Left colon (tissue), 2 donors: ENCODE data around the gene HOMER2. TPM values are rescaled to one million over a fixed set of nuclear protein-coding genes. Genes with fewer than 3 reads are reported as not detected.
"Not testable (repeated sequence)": the region's sequence is repeated elsewhere in the genome, so short reads cannot be mapped to it uniquely, and the experiment has no call there.

Source experiments
- ATAC-seq: fragments of 200-7000 bp; cut with Tn5 transposase; one replicate; pipeline ENCODE4 v1.9.1; 2020; ENCODE audit warnings: mild to moderate bottlenecking, moderate library complexity
- DNase-seq, 2 donors: peaks; one replicate each; pipeline ENCODE4 v3.0.0-alpha.2; 2020
- intact Hi-C, 2 donors: fragments of 100-400 bp; cut with DNase I in 1 of 2; cut with micrococcal nuclease in 1 of 2; formaldehyde crosslinking; loops; one replicate each; pipeline versions ENCODE4 v1.11.2 to v1.14.0; 2022; cut with DNase I, micrococcal nuclease
- total RNA-seq, 2 donors: library from RNA; stranded (reverse); fragmentation: NEBNext Ultra II Directional; extraction: Animal tissue kit (Norgen Biotek cat#: 25700); gene quantifications; one replicate each; pipeline ENCODE4 v1.2.1, GENCODE V29; 2021
- donor health status: DM: no; HTN: no; CAD: no.
- donor health status: DM: yes; HTN: yes; CAD: no.

Gene HOMER2
- total RNA-seq, 2 donors from 2014 or later, result 2.0 to 2.1 TPM

DNA sequence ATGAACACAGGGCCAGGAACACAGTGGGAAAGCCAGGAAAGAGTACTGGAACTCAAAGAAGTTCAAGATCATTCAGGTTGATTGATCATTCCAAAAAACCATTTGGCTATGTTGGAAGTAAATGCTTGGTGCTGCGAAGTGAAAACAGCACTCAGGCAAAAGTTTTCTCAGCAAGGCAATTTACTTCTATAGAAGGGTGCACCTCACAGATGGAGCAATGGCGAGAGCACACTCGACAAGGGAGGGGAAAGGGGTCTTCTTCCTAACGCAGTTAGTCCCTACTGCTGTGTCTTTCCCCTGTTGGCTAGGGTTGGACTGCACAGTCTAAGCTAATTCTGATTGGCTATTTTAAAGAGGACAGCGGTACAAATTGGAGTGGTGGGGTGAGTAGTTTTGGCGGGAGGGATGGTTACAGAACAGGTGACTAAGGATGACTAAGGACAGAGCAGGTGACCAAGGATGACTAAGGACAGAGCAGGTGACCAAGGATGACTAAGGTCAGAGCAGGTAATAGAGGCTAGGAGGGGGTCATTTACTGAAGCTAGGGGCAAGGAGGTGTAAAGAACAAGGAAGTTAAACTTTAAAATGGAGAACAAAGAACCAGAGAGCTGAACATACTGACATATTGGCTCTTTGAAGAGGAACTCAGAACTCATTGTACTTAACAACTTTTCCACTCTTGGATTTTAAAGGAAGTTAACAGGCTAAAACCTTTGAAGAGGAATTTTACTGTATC, 43.3 kb downstream of the HOMER2 start:
- intact Hi-C loops, result no loop called here
- ATAC-seq (no peak), DNase-seq (no peak)

DNA sequence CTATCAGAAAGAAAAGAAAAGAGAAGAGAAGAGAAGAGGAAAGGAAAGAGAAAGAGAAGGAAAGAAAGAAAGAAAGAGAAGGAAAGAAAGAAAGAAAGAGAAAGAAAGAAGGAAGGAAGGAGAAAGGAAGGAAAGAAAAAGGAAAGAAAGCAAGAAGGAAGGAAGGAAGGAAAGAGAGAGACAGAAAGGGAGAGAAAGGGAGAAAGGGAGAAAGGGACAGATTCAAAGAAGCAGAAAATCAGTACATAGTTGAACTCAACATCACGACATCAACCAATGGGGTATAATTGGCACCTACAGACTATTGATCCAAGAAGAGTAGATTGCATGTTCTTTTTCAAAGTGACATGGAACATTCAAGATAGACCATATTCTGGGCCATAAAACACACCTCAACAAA, 45.2 kb downstream of the HOMER2 start:
- intact Hi-C loops, result no loop called here
- no peak for DNase-seq
- no peak for ATAC-seq

DNA sequence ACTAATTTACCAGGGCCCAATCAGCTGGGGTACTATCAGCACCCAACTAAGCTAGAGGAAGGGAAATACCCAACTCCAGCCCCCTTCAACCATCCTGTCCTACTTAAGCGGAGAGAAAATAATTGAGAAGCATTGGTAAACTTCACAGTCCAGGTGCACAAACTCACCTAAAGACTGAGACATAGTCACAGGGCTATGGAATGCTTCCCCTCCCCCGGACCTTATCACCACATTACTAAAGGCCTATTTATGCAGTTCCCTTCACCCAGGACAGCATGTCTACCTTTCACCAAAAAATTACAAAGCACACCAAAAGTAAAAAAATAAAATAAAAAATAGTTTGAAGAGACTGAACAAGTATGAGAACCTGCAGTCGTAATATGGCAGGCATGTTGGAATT, 47.9 kb downstream of the HOMER2 start:
- DNase-seq (no peak), ATAC-seq (no peak)
- intact Hi-C loops, result no loop called here

DNA sequence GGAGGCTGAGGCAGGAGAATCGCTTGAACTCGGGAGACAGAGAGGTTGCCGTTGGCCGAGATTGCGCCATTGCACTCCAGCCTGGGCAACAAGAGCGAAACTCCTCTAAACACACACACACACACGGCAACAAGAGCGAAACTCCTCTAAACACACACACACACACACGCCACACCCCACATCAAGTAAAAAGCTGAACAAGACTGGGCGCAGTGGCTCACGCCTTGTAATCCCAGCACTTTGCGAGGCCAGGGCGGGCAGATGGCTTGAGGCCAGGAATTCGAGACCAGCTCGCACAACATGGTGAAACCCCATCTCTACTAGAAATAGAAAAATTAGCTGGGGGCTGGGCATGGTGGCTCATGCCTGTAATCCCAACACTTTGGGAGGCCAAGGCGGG, 49.0 kb downstream of the HOMER2 start:
- intact Hi-C loops, result no loop called here
- ATAC-seq (no peak), DNase-seq (no peak)

DNA sequence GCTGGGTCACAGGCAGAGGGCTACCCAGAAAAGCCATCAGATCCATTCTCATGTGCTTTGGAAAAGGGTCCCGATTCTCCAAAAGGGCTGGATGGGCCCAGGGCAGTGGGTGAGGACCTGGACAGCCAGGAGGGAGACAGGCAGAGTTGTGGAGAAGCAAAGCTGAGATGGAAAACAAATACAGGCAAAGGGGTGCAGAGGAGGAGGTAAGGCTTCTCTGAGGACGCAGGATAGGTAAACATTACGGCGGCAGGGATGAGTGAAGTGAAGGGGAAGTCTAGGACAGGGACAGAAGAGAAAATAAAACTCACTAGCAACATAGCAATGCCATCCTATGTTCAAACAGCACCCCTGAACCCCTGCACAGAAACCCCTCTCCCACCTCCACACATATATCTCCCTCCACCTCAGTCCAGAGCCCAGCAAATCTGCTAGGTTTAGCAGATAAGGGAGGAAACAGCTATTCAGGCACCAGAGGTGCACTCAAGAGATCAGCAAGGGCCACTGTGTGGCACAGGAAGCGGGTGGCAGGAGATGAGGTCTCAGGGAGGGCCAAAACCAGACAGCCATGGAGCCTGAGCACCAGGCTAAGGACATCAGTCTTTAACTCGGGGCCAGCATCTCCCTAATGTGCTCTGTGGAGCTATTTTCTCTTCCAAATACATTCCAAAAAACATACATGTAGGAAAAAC, 51.3 kb downstream of the HOMER2 start:
- intact Hi-C loops, result no loop called here
- ATAC-seq, result no peak
- no peak for DNase-seq

DNA sequence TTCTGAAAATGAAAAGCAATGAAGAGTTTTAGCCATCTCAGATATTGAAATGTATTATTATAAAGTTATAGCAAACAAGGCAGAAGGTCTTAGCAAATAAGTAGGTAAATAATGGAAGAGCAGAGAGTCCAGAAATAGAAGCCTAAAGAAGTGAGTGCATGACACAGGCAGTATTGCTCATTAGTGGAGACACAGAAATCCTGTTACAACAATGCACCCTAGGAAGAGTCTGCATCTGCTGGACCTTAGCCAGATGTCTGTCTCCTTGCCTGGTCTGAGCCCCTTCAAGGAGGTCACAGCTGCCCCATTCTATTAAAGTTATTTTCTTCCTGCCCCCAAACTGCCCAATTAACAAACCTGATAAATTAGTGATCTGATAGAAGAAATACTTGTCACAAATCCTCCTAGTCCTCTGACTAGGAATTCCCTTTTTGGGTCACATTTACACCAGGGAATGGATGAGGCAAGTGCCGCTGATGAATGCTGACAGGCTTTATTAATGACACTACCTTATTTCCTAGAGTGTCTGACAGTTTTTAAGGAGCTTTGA, 51.9 kb downstream of the HOMER2 start:
- DNase-seq (no peak), ATAC-seq (no peak)
- intact Hi-C loops, result no loop called here

DNA sequence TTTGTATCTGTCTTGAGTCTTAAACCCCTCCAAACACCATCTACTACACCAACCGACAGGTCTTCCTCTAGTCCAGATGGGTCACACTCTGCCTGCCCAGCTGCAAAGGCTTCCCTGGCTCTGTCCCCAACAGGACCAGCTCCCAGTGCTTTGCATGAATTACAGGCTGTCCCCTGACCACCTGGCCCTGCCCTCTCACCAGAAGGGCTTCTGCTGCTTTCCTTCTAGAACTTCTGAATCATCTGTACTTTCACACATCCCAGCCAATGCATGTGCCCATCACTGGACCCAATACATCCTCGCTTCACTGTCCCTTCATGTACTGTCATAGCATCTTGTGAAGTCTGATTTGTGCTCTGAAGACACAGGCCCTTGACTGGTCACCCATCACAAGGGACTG, 53.6 kb downstream of the HOMER2 start:
- ATAC-seq, result no peak
- intact Hi-C loops, result no loop called here
- no peak for DNase-seq

DNA sequence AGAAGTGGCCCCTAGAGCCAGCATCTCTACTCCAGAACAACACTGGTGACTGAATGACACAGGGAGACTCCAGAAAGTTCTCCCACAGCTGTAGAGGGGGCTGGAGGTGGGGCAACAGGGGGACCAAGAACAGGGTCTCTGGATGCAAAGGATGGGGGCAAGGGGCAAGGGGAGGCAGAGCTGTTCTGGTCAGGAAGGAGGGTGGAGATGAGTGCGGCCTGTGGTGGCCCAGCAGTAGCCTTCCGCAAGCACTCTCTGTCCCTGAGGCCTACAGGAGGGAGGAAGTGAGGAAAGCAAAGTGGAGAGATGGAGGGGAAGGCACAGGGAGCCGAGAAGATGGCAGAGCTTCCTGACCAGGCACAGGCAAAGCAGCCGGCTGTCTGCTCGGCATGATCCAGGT, 56.5 kb downstream of the HOMER2 start:
- intact Hi-C loops, result no loop called here
- DNase-seq (no peak), ATAC-seq (no peak)

DNA sequence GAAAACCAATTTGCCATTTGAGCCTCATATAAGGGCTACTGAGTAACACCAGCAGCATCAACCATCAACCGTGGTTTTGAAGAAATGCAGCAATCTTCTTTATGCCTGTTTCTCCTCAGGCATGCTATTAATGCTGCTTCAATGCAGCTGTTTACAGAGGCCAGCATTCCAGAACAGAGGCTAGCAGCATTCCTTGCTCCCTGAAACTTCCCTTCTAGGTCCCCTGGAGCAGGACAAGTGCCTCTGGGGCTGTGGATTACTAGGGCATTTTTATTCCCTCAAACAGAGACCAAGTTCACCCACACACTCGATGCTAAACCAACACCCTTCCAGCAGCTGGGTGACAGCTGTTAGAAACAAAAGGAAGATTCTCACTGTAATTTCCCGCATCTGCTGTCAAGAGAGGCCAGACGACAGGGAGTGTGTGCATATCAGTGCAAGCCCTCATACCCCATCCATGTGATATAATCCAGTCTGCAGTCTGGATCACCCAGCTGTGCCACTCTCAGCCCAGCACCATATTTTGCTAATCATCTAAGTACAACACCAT, 57.5 kb downstream of the HOMER2 start:
- no peak for ATAC-seq
- DNase-seq, result no peak
- intact Hi-C loops, result no loop called here

DNA sequence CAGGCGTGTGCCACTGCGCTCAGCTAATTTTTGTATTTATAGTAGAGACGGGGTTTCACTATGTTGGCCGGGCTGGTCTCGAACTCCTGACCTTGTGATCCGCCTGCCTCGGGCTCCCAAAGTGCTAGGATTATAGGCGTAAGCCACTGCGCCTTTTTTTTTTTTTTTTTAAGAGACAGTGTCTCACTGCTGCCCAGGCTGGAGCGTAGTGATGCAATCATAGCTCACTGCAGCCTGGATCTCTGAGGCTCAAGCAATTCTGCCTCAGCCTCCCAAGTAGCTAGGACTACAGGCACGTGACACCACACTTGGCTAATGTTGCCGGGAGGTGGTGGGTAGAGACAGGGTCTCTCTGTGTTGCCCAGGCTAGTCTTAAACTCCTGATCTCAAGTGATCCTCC, 59.0 kb downstream of the HOMER2 start:
- intact Hi-C loops, DNase-seq, ATAC-seq: not testable (repeated sequence)

DNA sequence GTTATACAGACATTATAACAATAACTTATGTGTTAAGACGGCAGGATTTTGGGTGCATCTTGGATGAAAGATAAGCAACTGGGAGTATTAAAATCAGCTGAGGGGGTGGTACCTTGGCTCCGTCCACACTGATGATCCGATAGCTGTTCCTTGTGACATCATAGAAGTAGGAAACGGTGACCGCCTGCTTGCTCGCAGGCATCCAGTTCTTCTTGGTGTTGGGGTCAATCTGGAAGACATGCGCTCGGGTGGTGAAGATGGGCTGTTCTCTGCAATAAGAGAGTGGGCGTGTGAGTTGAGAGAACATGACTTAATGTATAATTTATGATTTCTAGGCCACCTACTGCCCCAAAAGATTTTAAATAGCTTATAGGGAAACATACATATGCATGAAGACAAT, 59.9 kb downstream of the HOMER2 start:
- ATAC-seq (no peak), DNase-seq (no peak)
- intact Hi-C loops, result no loop called here

DNA sequence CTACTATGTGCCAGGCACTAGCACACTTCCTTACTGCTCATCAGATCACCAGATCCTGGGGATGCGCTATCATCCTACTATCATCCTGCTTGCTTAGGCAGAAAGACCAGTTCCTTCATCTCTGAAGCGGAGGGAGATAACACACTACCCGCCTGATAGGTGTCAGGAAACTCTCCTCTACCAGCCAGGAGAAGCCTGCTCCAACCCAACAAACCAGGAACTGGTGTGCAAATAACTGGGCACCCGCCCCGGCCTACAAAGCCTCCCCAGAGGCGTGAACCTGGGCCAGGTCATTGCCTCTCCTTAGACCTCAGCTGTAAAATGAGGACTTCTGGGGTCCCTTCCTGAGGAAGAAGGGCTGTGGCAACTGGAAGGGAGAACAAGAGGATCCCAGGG, 61.5 kb downstream of the HOMER2 start:
- ATAC-seq (no peak), DNase-seq (no peak)
- intact Hi-C loops, result no loop called here

DNA sequence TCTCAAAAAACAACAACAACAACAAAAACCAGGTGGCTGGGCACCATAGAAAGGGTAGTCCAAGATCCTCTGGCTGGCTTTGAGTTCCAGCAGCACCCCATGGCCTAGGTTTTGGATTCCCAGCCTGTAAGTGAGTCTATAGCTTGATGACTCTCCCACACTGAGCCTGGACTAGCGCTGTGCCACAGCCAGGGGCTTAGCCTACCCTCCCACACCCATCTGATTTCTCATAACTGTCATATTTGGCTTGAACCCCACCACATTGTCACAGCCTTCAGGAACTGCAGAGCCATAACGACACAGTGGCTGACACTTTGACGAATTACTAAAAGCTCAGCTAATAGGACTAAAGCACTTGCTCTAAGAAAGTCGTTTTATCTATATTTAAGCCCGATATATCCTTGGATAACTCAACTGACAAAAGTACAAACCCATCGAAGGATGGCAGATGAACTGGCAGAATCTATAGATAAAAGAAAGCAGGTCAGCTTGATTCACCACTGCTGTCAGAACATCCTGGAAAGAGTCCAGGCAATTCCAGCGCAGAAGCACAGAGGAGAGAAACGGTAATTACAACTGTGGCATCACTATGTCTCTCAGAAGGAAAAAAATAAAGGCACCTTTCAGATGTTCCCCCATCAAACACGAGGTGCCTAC, 62.1 kb downstream of the HOMER2 start:
- ATAC-seq (no peak), DNase-seq (no peak)
- intact Hi-C loops, result no loop called here

DNA sequence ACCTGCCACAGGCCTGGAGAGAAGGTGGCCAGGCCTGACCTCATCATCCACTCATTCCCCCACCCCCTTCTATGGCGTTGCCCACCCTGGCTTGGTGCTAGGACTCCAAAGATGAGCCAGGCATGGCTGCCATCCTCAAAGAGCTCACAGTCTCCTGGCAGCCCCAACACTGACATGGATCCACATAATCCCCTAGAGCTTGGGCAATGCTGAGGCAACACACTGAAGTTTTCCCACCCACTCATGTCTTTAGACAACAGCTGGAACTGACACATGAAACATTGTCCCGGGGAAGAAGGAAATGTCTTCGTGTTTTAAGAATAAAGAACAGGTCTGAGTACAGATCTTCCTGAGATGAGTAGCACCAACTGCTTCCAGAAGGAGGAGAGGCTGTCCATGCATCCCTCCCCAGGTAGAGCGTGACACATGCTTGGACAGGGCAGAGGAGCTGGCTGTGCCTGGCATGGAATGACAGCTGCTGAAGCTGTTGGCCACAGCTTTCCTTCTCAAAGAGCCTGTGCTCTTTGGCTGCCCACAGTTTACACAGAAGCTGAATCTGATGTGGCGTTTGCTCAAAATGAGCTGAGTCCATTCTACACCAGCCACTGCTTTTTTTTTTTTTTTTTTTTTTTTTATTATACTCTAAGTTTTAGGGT, 70.1 kb downstream of the HOMER2 start:
- intact Hi-C loops, result no loop called here
- ATAC-seq, result no peak

DNA sequence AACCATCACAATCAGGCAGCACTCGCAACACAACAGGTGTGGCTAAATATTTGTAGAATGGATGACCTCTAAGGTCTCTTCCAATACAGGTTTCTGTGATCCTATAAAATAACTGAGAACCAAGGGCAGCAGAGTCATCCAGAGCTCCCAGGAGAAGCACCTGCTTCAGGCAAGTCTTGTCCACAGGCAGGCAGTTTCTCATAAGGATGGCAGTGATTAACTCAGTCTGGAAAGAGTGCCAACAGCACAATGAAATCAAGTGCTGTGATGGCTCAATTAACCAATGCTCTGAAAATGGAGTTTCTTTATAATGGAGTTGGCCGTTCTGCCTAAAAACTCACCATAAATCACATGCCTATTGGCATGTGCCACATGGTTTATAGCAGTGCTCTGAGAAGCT, 70.8 kb downstream of the HOMER2 start:
- intact Hi-C loops, result no loop called here
- no peak for DNase-seq
- no peak for ATAC-seq

More for the DNA sequence above, 70.1 kb downstream of the HOMER2 start:
- no peak for DNase-seq

DNA sequence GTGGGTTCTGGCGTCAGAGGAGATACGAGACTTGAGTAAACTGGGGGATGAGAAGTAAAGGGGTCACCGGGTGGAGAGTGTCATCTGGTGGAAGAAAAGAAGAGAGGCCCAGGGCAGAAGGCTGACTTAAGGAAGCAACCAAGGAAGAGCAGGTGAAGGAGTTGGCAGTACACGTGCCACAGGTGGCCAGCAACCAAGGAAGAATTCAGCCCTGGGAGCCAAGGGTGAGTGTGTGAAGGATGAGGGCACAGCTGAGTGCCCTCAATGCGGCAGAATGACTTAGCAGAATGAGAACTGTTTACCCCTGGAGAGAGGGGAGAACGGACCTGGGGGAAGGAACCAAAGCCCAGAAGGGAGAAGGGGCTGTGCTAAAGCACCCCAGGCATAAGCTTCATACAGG, 71.8 kb downstream of the HOMER2 start:
- DNase-seq (no peak), ATAC-seq (no peak)
- intact Hi-C loops, result no loop called here

DNA sequence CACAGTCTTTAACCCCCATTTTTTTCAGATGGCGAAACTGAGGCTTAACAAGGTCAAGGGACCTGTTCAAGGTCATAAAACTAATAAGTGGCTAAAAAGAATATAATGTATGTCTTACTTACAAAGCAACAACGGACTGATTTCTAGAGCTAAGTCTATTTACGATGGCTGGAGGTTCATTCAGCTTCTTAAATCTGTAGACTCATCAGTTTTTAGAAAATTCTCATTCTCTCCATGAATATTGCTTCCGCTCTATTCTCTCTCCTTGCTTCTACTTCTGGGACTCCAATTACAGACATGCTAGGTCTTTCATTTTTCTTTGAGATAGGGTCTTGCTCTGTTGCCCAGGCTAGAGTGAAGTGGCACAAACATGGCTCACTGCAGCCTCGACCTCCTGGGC, 74.2 kb downstream of the HOMER2 start:
- intact Hi-C loops, result no loop called here

DNA sequence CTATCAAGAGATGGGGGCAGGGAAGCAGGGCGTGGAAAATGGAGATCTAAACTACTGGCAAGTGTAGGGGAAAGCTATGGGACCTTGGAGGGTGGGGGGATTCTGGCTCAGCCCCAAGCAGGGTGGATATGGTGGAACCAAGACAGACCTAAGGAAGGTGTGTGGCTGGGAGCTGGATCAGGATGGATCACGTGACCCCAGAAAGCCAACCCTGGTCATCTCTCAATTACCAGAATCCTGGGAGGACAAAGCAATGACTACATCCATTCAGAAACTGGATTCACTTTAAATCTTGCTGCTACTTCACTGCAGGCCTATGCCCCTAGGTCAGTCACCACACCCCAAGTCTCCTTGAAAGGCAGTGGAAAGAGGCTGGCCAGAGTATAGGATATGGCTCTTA, 74.7 kb downstream of the HOMER2 start:
- intact Hi-C loops, result no loop called here
- no peak for ATAC-seq

More for the DNA sequence above, 74.2 kb downstream of the HOMER2 start:
- ATAC-seq (no peak), DNase-seq (no peak)

DNA sequence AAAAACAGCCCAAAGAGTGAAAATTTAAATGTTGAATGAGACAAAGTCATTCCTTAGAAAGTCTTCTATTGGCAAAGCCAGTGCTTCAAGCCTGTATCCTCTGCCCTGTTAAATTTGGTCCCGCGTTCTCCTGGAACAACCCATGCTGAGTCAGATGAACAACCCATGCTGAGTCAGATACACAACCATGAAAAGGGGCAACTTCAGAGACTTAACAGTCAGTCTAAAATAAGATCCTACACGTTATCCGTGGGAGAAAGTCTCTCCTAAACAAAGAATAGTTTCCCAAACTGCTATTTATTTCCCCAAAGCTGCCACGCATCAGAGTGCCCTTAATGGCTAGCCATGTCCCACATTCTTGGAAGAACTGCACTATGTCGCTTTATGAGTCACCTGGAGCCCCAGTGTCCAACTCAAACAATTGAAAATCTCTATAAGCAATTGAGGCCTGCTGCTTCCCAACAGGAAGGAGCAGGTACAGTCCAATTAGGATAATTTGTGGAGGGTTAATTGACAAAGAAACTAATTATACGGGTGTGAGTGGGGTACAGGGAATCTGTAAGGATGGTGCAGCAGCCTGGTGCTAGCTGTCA, 77.0 kb downstream of the HOMER2 start:
- ATAC-seq, result no peak
- no peak for DNase-seq
- intact Hi-C loops, result no loop called here

More for the DNA sequence above, 74.7 kb downstream of the HOMER2 start:
- DNase-seq, result no peak
